Stimulated activated CD4-positive, alpha-beta T cell treated with anti-CD3 and anti-CD28 coated beads, Interleukin-1b, Interleukin-23, amount 100 ng/mL, for 4 hours (primary cell): Measurements from ENCODE around the gene TPPP3.
"Not testable (repeated sequence)": the region's sequence is repeated elsewhere in the genome, so short reads cannot be mapped to it uniquely, and the experiment has no call there.

Experiments
- DNase-seq, 2 donors: peaks; one replicate each; pipeline ENCODE4 v3.0.0-alpha.2; 2020; ENCODE audit warnings: low read depth in 2 of 2

Gene TPPP3

GRCh38 chr16:67426022-67426421 lies 32.7 kb upstream of the TPPP3 start:
- DNase-seq, result no peak

DNA sequence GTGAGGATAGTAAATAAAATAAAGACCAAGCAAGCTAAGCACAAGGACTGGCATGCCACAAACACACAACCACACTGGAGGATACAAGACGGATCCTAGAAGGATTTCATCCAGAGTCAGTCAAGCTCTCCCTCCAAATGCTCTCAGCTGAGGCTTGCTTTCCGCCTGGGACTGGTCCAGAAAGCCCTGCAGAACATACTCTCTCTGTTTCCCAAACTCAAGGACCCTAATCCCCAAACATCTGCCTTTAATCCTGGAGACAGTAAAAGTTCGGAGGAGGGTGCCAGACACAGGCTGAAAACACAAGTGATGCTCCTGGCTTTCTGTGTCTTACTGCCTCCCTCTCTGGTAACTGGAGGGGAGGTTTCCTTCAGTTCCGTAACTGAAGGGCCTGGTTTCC lies 32.3 kb upstream of the TPPP3 start:
- no peak for DNase-seq

- DNase-seq, result no peak
These were observed 31.8 kb upstream of the TPPP3 start for GRCh38 chr16:67425061-67425460.

DNA sequence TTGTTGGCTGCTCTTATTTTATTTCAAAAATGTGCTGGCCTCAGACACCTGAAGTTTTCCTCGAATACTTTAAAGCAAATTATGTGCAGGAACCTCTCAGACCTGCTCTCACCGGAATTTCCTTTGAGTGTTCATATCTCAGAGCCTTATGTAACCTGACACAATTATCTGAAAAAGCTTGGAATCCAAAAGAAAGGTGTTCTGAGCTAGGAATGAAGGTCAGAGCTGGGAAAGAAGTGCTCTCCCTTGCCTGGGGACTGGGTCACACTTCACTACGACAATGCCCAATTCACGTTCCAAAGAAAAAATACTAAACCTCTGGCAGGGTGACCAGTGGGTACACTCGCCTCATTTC lies 30.9 kb upstream of the TPPP3 start:
- no peak for DNase-seq

DNA sequence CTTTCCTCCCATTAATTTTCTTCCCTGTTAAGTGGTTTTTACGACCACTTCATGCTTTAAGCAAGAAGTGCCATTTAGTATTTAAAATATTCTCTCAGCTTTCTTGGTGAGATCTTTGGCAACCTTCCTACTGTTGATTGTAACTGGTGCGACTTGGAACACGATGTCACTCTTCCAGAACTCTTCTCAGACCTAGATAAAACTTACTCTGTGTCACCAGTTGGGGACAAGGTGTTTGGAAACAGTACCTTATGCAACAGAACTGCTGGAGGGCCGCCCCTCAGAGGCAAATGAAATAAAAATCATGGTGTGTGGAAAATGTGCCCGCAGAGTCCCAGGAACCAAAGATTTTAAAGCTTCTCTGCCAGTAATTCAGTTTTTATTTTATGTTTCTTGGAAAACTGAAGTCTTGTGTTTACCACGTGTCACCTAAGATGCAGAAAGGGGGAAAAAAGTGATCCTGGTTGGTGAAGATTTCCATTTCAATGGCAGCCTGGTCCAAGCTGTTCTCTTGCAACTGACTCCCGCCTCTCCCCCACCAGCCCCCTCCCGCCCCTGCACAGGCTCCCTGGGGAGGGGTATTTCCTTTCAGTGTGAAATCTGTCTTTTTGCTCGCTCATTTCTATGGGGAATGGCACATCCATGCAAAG lies 30.4 kb upstream of the TPPP3 start:
- no peak for DNase-seq

GRCh38 chr16:67423015-67423414 lies 29.7 kb upstream of the TPPP3 start:
- DNase-seq, result no peak

DNA sequence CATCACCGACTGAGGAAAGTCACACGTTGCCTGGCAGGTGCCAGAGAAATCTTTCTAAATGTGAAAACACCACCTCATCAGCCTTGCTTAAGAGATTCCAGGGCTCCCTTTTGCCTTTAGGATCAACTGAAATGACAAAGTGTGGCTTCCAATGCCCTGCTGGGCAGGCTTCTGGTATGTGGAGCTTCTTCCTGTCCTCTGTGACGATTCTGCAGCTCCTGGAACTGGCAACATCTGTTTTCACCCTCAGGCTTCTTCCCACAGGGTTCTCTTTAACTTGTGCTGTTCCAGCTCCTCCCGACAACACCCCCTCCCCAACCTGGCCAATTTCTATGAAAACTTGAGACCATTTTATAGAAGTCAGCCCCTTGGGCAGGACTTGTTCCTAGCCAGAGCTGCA lies 27.7 kb upstream of the TPPP3 start:
- DNase-seq, result no peak

GRCh38 chr16:67419931-67420330 lies 26.6 kb upstream of the TPPP3 start:
- no peak for DNase-seq

DNA sequence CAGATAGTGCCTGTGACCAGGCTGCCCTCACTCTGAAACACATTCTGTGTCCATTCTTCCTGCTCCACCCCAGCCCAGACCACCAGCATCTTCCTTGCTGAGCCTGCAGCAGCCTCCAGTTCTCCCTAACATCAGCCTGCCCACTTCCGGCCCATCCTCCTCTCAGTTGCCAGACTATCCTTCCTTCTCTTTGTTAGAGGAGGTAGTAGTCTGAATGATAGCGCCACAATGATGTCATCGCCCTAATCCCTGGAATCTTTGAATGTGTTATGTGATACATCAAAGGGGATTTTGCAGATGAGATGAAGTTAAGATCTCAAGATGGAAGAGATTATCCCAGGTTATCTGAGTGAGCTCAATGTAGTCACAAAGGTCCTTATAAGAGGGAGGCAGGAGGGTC lies 26.2 kb upstream of the TPPP3 start:
- DNase-seq, result no peak

- DNase-seq, result no peak
These were observed 24.2 kb upstream of the TPPP3 start for GRCh38 chr16:67417333-67418061.

DNA sequence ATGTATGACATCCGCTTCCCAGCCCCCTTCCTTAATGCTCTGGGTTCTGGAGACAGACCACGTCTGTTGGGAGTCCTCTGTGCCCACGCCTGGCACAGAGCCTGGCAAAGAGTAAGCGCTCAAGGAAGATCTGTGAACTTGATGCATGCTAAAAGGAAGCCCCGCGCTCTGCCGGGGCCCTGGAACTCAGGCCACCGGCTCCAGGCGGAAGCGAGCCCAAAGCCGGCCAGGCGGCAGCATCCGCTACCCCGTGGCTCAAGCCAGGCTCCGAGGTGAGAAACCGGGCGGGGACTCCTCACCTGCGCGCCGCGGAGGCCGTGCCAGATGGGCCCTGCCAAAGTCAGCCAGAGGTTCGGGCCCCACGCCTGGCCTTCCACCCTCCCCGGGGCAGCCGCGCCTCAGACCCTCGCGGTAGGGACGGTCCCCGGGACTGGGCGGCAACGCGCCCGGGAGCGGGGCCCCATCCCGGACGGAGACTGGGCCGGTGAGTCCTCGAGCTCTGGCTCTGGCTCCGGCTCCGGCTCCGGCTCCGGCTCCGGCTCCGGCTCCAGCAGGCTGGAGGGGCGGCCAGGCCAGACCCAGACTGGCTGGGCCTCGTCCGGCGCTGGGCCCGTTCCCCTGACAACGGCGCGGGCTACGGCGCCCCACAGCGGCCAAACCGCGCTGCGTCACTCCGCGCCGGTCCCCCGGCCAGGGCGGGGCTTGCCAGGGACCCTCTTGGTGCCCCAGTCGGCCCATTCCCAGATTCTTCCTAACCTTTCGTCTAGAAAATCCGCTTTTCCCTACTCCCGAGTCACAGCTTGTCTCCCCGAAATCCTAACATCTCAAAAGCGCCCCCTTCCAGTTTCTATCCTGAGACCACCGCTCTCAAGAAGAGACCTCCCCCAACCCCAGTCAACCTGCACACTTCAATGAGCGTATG lies 22.8 kb upstream of the TPPP3 start, which contains the start of gene ZDHHC1:
Gene ZDHHC1 (minus strand): TSS at position 606 of the 922 bp plus-strand sequence. CDS start 8,702 bp downstream, outside the sequence.
- peak; percentile 16 to 50 for DNase-seq

DNA sequence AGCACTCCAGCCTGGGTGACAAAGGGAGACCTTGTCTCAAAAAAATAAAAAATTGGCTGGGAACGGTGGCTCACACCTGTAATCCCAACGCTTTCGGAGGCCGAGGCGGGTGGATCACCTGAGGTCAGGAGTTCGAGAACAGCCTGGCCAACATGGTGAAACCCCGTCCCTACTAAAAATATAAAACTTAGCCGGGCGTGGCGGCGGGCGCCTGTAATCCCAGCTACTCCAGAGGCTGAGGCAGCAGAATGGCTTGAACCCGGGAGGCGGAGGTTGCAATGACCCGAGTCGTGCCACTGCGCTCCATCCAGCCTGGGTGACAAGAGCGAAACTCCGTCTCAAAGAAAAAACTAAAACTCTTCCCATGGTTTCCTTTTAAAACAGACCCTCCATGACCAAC lies 22.1 kb upstream of the TPPP3 start:
- DNase-seq, result not testable (repeated sequence)

DNA sequence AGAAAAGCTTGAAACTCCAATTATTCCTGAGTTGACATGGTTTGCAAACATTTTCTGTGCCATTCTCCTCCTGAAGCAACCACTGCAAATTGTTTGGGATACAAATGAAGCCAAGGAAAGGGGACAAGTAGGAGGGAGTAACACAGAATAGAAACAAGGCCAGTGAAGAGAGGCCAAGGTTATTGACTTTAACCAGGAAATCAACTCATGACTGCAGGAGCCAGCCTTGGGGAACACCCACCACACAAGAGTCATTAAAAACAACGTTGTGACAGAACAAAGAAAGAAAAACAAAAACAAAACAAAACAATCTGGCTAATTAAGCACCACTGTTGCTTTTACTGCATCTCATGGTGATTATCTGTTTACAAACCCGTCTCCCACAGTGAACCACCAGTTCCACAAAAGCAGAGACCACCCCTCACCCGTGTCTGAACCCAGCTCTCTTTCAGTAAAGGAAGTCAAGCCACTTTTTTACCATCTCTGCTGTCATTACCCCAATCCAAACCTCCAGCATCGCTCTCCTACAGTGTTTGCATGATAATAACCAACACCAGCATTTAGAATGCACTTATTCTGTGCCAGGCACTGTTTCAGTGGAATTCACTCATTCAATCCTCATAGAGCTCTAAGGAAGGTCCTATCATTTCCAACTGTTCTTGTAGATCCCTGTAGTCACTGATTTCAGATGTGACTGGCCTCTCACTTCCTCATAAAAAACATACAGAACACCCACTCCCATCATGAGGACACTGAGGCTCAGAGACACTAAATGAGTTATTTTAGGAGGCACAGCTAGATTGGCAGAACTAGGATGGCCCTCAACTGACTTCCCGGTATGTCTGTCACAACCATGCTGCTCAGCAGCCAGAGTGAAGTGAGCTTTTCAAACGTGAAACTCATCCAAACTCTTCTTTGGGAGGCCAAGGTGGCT lies 20.9 kb upstream of the TPPP3 start:
- DNase-seq, result no peak

- no peak for DNase-seq
These were observed 19.0 kb upstream of the TPPP3 start for GRCh38 chr16:67412294-67412693.

GRCh38 chr16:67411339-67411738 lies 18.0 kb upstream of the TPPP3 start:
- DNase-seq, result no peak

DNA sequence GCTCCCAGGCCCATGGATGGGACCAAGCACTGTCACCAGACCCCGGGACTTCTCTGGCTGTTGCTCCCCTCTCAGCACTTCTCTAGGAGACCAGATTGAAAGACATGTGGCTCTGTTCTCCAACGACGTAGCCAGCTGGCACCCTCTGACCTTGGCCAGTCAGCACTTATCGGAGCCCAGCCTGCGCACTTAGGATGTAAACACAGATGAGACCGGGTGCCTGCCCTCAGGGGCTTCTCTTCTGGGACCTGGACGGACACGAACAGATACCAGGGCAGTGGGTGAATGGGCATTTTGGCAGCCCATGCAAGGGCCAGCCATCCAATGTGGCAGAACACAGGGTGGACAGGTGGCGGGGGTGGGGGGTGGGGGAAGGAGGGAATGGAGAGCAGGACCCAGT lies 16.3 kb upstream of the TPPP3 start:
- no peak for DNase-seq

DNA sequence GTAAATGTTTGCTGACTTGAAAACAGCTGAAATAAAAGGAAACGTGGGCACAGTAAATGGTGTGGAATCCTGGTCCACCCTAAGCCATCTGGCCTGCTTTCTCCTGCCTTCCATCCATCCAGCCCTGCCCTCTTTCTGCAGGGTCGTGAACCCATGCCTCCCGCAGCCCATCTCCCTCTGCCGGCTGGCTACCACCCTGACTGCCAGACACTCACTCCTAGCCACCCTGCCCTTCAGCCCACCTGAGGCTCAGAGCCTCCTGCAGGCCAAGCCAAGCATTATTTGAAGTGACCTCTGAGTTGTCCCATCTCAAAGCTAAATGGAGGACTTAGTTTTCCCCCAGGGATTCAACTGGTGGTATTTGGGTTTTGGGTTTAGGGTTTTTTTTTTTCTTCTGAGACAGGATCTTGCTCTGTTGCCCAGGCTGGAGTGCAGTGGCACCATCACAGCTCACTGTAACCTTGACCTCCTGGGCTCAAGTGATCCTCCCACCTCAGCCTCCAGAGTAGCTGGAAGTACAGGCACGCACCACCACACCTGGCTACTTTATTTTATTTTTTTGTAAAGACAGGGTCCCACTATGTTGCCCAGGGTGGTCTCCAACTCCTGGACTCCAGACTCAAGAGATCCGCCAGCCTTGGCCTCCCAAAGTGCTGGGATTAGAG lies 14.6 kb upstream of the TPPP3 start:
- DNase-seq, result no peak

GRCh38 chr16:67407176-67407787 lies 14.0 kb upstream of the TPPP3 start:
- no peak for DNase-seq

- DNase-seq, result no peak
These were observed 13.0 kb upstream of the TPPP3 start for GRCh38 chr16:67406111-67406971.
